ENCODE results near the gene TMEM82.

TMEM82 gene

DNA sequence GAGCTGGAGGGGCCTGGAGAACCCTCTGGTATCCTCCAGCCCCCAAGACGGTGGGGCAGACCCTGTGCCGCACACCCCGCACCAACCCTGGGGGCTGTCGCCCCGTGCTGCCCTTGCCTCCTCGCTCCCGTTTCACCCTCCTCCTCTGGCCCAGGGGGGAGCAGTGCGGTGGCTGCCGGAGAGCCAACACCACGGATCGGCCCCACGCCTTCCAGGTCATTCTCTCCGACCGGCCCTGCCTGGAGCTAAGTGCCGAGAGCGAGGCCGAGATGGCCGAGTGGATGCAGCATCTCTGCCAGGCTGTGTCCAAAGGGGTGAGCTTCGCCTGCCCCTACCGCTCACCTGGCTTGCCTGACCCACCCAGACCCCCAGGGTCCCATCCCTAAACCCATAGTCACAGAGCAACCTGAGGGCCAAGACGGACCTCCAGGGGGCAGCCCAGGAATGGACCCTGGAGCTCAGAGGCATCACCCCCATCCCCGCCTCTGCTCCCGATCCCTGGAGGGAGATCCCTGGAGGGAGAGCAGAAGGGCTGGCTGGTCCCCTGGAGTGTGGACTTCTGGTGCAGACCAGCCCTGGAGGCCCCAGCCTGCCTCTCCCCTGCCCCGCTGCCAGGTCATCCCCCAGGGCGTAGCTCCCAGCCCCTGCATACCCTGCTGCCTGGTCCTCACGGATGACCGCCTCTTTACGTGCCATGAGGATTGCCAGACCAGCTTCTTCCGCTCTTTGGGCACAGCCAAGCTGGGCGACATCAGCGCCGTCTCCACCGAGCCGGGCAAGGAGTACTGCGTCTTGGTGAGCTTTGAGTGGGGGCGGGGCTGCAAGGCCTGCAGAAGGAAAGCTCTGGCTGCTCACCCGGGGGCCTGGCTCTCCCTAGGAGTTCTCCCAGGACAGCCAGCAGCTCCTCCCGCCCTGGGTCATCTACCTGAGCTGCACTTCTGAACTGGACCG lies 10.3 kb upstream of the TMEM82 start:
- no peak overlapping the region for H3K4me3 ChIP-seq (ENCODE audit: low read depth, low read length)
- H3K9me3 ChIP-seq (ENCODE audit: control insufficient read depth, insufficient read depth, low read depth, low read length), result no peaks in the 10 kb centered on the region
- H3K27ac ChIP-seq (ENCODE audit: extremely low read depth, low read depth, low read length), result no peak overlapping the region
- TF ChIP-seq HOXA7 (CRISPR knock-in tag; IDR thresholded peaks at IDR 0.05; ENCODE audit: borderline replicate concordance) (peak; percentile 92), ZNF843 (tag by site-specific recombination; IDR thresholded peaks at IDR 0.05) (no peak), ZNF423 (tag by site-specific recombination; IDR thresholded peaks at IDR 0.05) (no peak), ZBTB48 (tag by site-specific recombination; IDR thresholded peaks at IDR 0.05) (0 out of 2 replicates have a peak, but pooled peaks have one; percentile 31), GLIS1 (tag by site-specific recombination; IDR thresholded peaks at IDR 0.05) (peak; percentile 63)
- H3K4me1 ChIP-seq (ENCODE audit: control insufficient read depth, insufficient read depth, low read length), result no peaks in the 10 kb centered on the region
- ChIA-PET POLR2A (no interaction called here), CTCF (interaction anchor here (2.7 kb wide), 1 partner anchor 9 kb away, joined by 15 read pairs; no protein-coding TSS in a partner anchor)
- H3K36me3 ChIP-seq (ENCODE audit: control insufficient read depth in 2 of 2, insufficient read depth in 1 of 2, low read length in 2 of 2), result peaks cover 0 to 82% of the 10 kb centered on the region in 2 experiments; a peak in 1 of 3 replicates

DNA sequence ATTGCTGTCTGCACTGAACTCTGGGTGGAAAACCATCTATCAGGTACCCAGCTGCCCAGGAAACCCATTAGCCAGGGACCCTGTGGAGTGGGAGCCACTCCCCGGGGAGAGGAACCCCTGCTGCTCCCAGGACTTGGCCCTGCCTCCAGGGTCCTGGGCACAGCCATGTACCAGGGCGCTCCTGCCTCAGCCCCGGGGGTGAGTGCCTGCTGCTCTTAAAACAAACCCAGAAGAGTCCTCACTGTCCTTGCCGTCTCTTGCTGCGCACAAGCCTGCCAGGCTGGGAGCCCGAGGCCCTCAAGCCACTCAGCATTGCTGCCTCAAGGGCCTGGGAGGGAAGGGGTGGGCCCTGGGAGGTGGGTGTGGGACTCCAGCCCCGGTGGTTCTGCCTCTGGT lies 9.6 kb upstream of the TMEM82 start:
- Histone ChIP-seq H3K4me1 (ENCODE audit: control insufficient read depth, insufficient read depth, low read length) (no peaks in the 10 kb centered on the region), H3K4me3 (ENCODE audit: low read depth, low read length) (no peak overlapping the region), H3K27ac (ENCODE audit: extremely low read depth, low read depth, low read length) (no peak overlapping the region), H3K9me3 (ENCODE audit: control insufficient read depth, insufficient read depth, low read depth, low read length) (no peaks in the 10 kb centered on the region), H3K36me3 (ENCODE audit: control insufficient read depth in 2 of 2, insufficient read depth in 1 of 2, low read length in 2 of 2) (peaks cover 0 to 76% of the 10 kb centered on the region in 2 experiments; a peak in 1 of 3 replicates)
- POLR2A ChIA-PET, result interaction anchor here (0.6 kb wide), 1 partner anchor 78 kb away, joined by 3 read pairs; no protein-coding TSS in a partner anchor
- CTCF ChIA-PET, result interaction anchor here (2.7 kb wide), 1 partner anchor 8 kb away, joined by 15 read pairs; no protein-coding TSS in a partner anchor
- 0 out of 2 replicates have a peak, but pooled peaks have one; percentile 8 for TF ChIP-seq GLIS2 (tag by site-specific recombination; IDR thresholded peaks at IDR 0.05)
- no peak for TF ChIP-seq ZNF544 (tag by site-specific recombination; IDR thresholded peaks at IDR 0.05)
- peak; percentile 89 for TF ChIP-seq ZIC2 (tag by site-specific recombination; IDR thresholded peaks at IDR 0.05)

DNA sequence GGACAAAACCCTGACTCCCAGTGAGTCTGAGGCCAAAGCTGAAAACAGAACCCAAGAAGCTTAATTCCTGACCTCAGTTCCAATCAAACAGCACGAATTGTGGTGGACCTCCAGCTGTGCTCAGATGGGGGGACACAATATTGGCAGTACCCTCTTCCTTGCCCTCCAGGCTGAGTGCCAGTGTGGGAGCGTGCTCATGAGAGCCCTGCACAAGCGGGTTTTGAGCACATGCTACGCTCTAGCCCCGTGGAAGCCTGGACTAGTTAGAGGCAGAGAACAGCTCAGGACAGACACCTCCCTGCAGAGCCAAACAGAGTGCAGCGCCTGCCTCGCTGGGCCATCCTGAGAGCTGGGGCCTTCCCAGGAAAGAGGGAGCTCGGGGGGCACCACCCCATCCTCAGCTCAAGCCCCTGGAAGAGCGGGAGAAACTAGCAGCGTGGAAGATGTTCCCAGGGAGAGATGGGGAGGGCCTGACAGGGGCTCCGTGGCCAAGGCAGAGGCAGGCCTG lies 9.0 kb upstream of the TMEM82 start:
- ChIA-PET POLR2A (interaction anchor here (0.6 kb wide), 1 partner anchor 79 kb away, joined by 3 read pairs; no protein-coding TSS in a partner anchor), CTCF (interaction anchor here (2.7 kb wide), 1 partner anchor 8 kb away, joined by 15 read pairs; no protein-coding TSS in a partner anchor)
- no peak overlapping the region for H3K4me3 ChIP-seq (ENCODE audit: low read depth, low read length)
- peaks cover 0 to 70% of the 10 kb centered on the region in 2 experiments; a peak in 1 of 3 replicates for H3K36me3 ChIP-seq (ENCODE audit: control insufficient read depth in 2 of 2, insufficient read depth in 1 of 2, low read length in 2 of 2)
- H3K4me1 ChIP-seq (ENCODE audit: control insufficient read depth, insufficient read depth, low read length), result no peaks in the 10 kb centered on the region
- TF ChIP-seq, protein P1, sequence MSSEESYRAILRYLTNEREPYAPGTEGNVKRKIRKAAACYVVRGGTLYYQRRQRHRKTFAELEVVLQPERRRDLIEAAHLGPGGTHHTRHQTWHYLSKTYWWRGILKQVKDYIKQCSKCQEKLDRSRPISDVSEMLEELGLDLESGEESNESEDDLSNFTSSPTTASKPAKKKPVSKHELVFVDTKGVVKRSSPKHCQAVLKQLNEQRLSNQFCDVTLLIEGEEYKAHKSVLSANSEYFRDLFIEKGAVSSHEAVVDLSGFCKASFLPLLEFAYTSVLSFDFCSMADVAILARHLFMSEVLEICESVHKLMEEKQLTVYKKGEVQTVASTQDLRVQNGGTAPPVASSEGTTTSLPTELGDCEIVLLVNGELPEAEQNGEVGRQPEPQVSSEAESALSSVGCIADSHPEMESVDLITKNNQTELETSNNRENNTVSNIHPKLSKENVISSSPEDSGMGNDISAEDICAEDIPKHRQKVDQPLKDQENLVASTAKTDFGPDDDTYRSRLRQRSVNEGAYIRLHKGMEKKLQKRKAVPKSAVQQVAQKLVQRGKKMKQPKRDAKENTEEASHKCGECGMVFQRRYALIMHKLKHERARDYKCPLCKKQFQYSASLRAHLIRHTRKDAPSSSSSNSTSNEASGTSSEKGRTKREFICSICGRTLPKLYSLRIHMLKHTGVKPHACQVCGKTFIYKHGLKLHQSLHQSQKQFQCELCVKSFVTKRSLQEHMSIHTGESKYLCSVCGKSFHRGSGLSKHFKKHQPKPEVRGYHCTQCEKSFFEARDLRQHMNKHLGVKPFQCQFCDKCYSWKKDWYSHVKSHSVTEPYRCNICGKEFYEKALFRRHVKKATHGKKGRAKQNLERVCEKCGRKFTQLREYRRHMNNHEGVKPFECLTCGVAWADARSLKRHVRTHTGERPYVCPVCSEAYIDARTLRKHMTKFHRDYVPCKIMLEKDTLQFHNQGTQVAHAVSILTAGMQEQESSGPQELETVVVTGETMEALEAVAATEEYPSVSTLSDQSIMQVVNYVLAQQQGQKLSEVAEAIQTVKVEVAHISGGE (tag by site-specific recombination; conservative IDR thresholded peaks at IDR 0.05; ENCODE audit: low read depth), result no peak
- H3K27ac ChIP-seq (ENCODE audit: extremely low read depth, low read depth, low read length), result no peak overlapping the region
- no peaks in the 10 kb centered on the region for H3K9me3 ChIP-seq (ENCODE audit: control insufficient read depth, insufficient read depth, low read depth, low read length)

- POLR2A ChIA-PET, result no interaction called here
- Histone ChIP-seq H3K9me3 (ENCODE audit: control insufficient read depth, insufficient read depth, low read depth, low read length) (no peaks in the 10 kb centered on the region), H3K4me1 (ENCODE audit: control insufficient read depth, insufficient read depth, low read length) (no peaks in the 10 kb centered on the region), H3K4me3 (ENCODE audit: low read depth, low read length) (no peak overlapping the region), H3K36me3 (ENCODE audit: control insufficient read depth in 2 of 2, insufficient read depth in 1 of 2, low read length in 2 of 2) (peaks cover 0 to 65% of the 10 kb centered on the region in 2 experiments; a peak in 1 of 3 replicates), H3K27ac (ENCODE audit: extremely low read depth, low read depth, low read length) (no peak overlapping the region)
- TF ChIP-seq, protein P2, sequence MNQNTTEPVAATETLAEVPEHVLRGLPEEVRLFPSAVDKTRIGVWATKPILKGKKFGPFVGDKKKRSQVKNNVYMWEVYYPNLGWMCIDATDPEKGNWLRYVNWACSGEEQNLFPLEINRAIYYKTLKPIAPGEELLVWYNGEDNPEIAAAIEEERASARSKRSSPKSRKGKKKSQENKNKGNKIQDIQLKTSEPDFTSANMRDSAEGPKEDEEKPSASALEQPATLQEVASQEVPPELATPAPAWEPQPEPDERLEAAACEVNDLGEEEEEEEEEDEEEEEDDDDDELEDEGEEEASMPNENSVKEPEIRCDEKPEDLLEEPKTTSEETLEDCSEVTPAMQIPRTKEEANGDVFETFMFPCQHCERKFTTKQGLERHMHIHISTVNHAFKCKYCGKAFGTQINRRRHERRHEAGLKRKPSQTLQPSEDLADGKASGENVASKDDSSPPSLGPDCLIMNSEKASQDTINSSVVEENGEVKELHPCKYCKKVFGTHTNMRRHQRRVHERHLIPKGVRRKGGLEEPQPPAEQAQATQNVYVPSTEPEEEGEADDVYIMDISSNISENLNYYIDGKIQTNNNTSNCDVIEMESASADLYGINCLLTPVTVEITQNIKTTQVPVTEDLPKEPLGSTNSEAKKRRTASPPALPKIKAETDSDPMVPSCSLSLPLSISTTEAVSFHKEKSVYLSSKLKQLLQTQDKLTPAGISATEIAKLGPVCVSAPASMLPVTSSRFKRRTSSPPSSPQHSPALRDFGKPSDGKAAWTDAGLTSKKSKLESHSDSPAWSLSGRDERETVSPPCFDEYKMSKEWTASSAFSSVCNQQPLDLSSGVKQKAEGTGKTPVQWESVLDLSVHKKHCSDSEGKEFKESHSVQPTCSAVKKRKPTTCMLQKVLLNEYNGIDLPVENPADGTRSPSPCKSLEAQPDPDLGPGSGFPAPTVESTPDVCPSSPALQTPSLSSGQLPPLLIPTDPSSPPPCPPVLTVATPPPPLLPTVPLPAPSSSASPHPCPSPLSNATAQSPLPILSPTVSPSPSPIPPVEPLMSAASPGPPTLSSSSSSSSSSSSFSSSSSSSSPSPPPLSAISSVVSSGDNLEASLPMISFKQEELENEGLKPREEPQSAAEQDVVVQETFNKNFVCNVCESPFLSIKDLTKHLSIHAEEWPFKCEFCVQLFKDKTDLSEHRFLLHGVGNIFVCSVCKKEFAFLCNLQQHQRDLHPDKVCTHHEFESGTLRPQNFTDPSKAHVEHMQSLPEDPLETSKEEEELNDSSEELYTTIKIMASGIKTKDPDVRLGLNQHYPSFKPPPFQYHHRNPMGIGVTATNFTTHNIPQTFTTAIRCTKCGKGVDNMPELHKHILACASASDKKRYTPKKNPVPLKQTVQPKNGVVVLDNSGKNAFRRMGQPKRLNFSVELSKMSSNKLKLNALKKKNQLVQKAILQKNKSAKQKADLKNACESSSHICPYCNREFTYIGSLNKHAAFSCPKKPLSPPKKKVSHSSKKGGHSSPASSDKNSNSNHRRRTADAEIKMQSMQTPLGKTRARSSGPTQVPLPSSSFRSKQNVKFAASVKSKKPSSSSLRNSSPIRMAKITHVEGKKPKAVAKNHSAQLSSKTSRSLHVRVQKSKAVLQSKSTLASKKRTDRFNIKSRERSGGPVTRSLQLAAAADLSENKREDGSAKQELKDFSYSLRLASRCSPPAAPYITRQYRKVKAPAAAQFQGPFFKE (tag by site-specific recombination; IDR thresholded peaks at IDR 0.05; ENCODE audit: borderline replicate concordance), result no peak
- TF ChIP-seq, protein P3, sequence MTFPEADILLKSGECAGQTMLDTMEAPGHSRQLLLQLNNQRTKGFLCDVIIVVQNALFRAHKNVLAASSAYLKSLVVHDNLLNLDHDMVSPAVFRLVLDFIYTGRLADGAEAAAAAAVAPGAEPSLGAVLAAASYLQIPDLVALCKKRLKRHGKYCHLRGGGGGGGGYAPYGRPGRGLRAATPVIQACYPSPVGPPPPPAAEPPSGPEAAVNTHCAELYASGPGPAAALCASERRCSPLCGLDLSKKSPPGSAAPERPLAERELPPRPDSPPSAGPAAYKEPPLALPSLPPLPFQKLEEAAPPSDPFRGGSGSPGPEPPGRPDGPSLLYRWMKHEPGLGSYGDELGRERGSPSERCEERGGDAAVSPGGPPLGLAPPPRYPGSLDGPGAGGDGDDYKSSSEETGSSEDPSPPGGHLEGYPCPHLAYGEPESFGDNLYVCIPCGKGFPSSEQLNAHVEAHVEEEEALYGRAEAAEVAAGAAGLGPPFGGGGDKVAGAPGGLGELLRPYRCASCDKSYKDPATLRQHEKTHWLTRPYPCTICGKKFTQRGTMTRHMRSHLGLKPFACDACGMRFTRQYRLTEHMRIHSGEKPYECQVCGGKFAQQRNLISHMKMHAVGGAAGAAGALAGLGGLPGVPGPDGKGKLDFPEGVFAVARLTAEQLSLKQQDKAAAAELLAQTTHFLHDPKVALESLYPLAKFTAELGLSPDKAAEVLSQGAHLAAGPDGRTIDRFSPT (tag by site-specific recombination; IDR thresholded peaks at IDR 0.05), result peak; percentile 36; the same call in 1 of the 2 replicates
- CTCF ChIA-PET, result no interaction called here
Observed at GRCh38 chr1:15733726-15734226, 8.5 kb upstream of the TMEM82 start.
